ENCODE results near the gene DNAH11. TPM values are rescaled to one million over a fixed set of nuclear protein-coding genes. Genes with fewer than 3 reads are reported as not detected.
"Not testable (repeated sequence)": the region's sequence is repeated elsewhere in the genome, so short reads cannot be mapped to it uniquely, and the experiment has no call there.

DNAH11 gene
- total RNA-seq, 1 experiment from 2014 or later: 2.0 TPM

GRCh38 chr7:21850531-21851285 lies 307.9 kb downstream of the DNAH11 start:
- H3K27me3 ChIP-seq (replicated peaks; ENCODE audit: control insufficient read depth, insufficient read depth, low read length): no peaks in the 10 kb centered on the region
- no peaks in the 10 kb centered on the region for H3K36me3 Mint-ChIP-seq (ENCODE audit: insufficient read depth, unreplicated experiment)
- ChIA-PET CTCF (no interaction called here), POLR2A (no interaction called here)
- H3K4me3 Mint-ChIP-seq (ENCODE audit: unreplicated experiment): no peak overlapping the region
- H3K4me3 ChIP-seq (ENCODE audit: low read depth, low read length): no peak overlapping the region
- H3K27me3 Mint-ChIP-seq (ENCODE audit: insufficient read depth, unreplicated experiment): peaks cover 5% of the 10 kb centered on the region
- H3K9me3 Mint-ChIP-seq (ENCODE audit: unreplicated experiment): peaks cover 10% of the 10 kb centered on the region
- no peaks in the 10 kb centered on the region for H3K36me3 ChIP-seq (ENCODE audit: control insufficient read depth, insufficient read depth, low read length)
- no peaks in the 10 kb centered on the region for H3K4me1 ChIP-seq
- intact Hi-C loops (cut with micrococcal nuclease; ENCODE audit: unreplicated experiment): no loop called here
- no peak for TF ChIP-seq CTCF (IDR thresholded peaks at IDR 0.05; ENCODE audit: insufficient read depth in 1 of 2, low read depth in 1 of 2, low read length in 1 of 2, severe bottlenecking in 1 of 2, unreplicated experiment in 1 of 2)
- H3K27ac Mint-ChIP-seq (ENCODE audit: unreplicated experiment): no peak overlapping the region
- BruUV-seq (replicated peaks): no TSS peak
- no peak for DNase-seq
- H3K9me3 ChIP-seq: peaks cover 4% of the 10 kb centered on the region; the same call in 1 of the 2 replicates
- no peaks in the 10 kb centered on the region for H3K4me1 Mint-ChIP-seq (ENCODE audit: low read depth, unreplicated experiment)

- Histone ChIP-seq H3K4me3 (ENCODE audit: low read depth, low read length) (no peak overlapping the region), H3K4me1 (no peaks in the 10 kb centered on the region), H3K9me3 (peaks cover 4% of the 10 kb centered on the region; the same call in 1 of the 2 replicates), H3K27me3 (replicated peaks; ENCODE audit: control insufficient read depth, insufficient read depth, low read length) (no peaks in the 10 kb centered on the region), H3K36me3 (ENCODE audit: control insufficient read depth, insufficient read depth, low read length) (no peaks in the 10 kb centered on the region)
- intact Hi-C loops (cut with micrococcal nuclease; ENCODE audit: unreplicated experiment): no loop called here
- peaks cover 10% of the 10 kb centered on the region for H3K9me3 Mint-ChIP-seq (ENCODE audit: unreplicated experiment)
- ChIA-PET CTCF (no interaction called here), POLR2A (no interaction called here)
- TF ChIP-seq CTCF (IDR thresholded peaks at IDR 0.05; ENCODE audit: insufficient read depth in 1 of 2, low read depth in 1 of 2, low read length in 1 of 2, severe bottlenecking in 1 of 2, unreplicated experiment in 1 of 2): no peak
- H3K27me3 Mint-ChIP-seq (ENCODE audit: insufficient read depth, unreplicated experiment): peaks cover 10% of the 10 kb centered on the region
- no TSS peak for BruUV-seq (replicated peaks)
- H3K36me3 Mint-ChIP-seq (ENCODE audit: insufficient read depth, unreplicated experiment): no peaks in the 10 kb centered on the region
- H3K4me1 Mint-ChIP-seq (ENCODE audit: low read depth, unreplicated experiment): no peaks in the 10 kb centered on the region
- no peak overlapping the region for H3K4me3 Mint-ChIP-seq (ENCODE audit: unreplicated experiment)
- DNase-seq: no peak
- H3K27ac Mint-ChIP-seq (ENCODE audit: unreplicated experiment): no peak overlapping the region
Observed at GRCh38 chr7:21851559-21851967, 308.7 kb downstream of the DNAH11 start.

- H3K36me3 Mint-ChIP-seq (ENCODE audit: insufficient read depth, unreplicated experiment); H3K36me3 ChIP-seq (ENCODE audit: control insufficient read depth, insufficient read depth, low read length); H3K27ac Mint-ChIP-seq (ENCODE audit: unreplicated experiment); BruUV-seq (replicated peaks); H3K9me3 Mint-ChIP-seq (ENCODE audit: unreplicated experiment); DNase-seq; H3K4me3 Mint-ChIP-seq (ENCODE audit: unreplicated experiment); H3K4me3 ChIP-seq (ENCODE audit: low read depth, low read length); POLR2A ChIA-PET; H3K4me1 ChIP-seq; CTCF ChIA-PET; H3K27me3 Mint-ChIP-seq (ENCODE audit: insufficient read depth, unreplicated experiment); H3K27me3 ChIP-seq (replicated peaks; ENCODE audit: control insufficient read depth, insufficient read depth, low read length); H3K9me3 ChIP-seq; H3K4me1 Mint-ChIP-seq (ENCODE audit: low read depth, unreplicated experiment); intact Hi-C loops (cut with micrococcal nuclease; ENCODE audit: unreplicated experiment): not testable (repeated sequence)
Observed at GRCh38 chr7:21865631-21866204, 322.9 kb downstream of the DNAH11 start.

All from Caco-2 (cell line).